NT2/D1 (cell line): Measurements from ENCODE around the gene ARHGEF11.
A peak's percentile ranks its signal among the peaks of the same experiment; 100 is the strongest.

Experiments
- DNase-seq: peaks from one replicate; pipeline ENCODE4 v3.0.0-alpha.2; 2011; ENCODE audit warnings: low read depth, low spot score
- H3K27me3 ChIP-seq: 2 replicates; pipeline ENCODE4 v1.6.0; 2011; ENCODE audit warnings: mild to moderate bottlenecking; ENCODE audit not compliant: insufficient read length, insufficient read depth
- H3K36me3 ChIP-seq: 2 replicates; pipeline ENCODE4 v1.6.1; 2011; ENCODE audit warnings: mild to moderate bottlenecking, low read length, mixed read lengths; ENCODE audit not compliant: insufficient read depth, insufficient read length
- H3K4me1 ChIP-seq: 2 replicates; pipeline ENCODE4 v1.5.1; 2011; ENCODE audit not compliant: insufficient read depth, insufficient read length
- H3K4me3 ChIP-seq: 2 replicates; pipeline ENCODE4 v1.5.1; 2011; ENCODE audit warnings: low read depth; ENCODE audit not compliant: insufficient read length
- H3K9ac ChIP-seq: 2 replicates; pipeline ENCODE4 v1.6.0; 2011; ENCODE audit warnings: low read depth; ENCODE audit not compliant: insufficient read length
- H3K9me3 ChIP-seq: 2 replicates; pipeline ENCODE4 v1.5.1; 2011; ENCODE audit warnings: mild to moderate bottlenecking, low read length; ENCODE audit not compliant: insufficient read depth
- SUZ12 ChIP-seq: IDR thresholded peaks from 2 replicates; pipeline ENCODE4 v1.6.1; 2011; ENCODE audit not compliant: insufficient read length, insufficient read depth; ENCODE audit errors: extremely low read depth
- YY1 ChIP-seq: IDR thresholded peaks from 2 replicates; pipeline ENCODE4 v1.6.1; 2011; ENCODE audit not compliant: insufficient read length, insufficient read depth
- ZNF274 ChIP-seq: IDR thresholded peaks from 2 replicates; pipeline ENCODE4 v1.6.1; 2011; ENCODE audit warnings: mild to moderate bottlenecking, low read depth, low read length

ARHGEF11 gene

GRCh38 chr1:156892190-156893047, 153.1 kb downstream of the ARHGEF11 start:
- peak overlapping the region; percentile 66 for H3K9ac ChIP-seq
- no peak overlapping the region for H3K4me3 ChIP-seq
- H3K36me3 ChIP-seq: no peaks in the 10 kb centered on the region
- peak; percentile 95 for DNase-seq
- TF ChIP-seq SUZ12 (no peak), ZNF274 (no peak), YY1 (no peak)
- peaks cover 20% of the 10 kb centered on the region for H3K27me3 ChIP-seq
- H3K4me1 ChIP-seq: peaks cover 38% of the 10 kb centered on the region
- H3K9me3 ChIP-seq: no peaks in the 10 kb centered on the region

GRCh38 chr1:156889802-156890580, 155.6 kb downstream of the ARHGEF11 start:
- no peak overlapping the region for H3K4me3 ChIP-seq
- H3K4me1 ChIP-seq: peaks cover 43% of the 10 kb centered on the region
- H3K9ac ChIP-seq: no peak overlapping the region
- peak; percentile 97 for DNase-seq
- TF ChIP-seq YY1 (no peak), SUZ12 (no peak), ZNF274 (no peak)
- H3K36me3 ChIP-seq: no peaks in the 10 kb centered on the region
- H3K9me3 ChIP-seq: no peaks in the 10 kb centered on the region
- peaks cover 20% of the 10 kb centered on the region for H3K27me3 ChIP-seq

GRCh38 chr1:156887734-156888133, 157.8 kb downstream of the ARHGEF11 start:
- no peak for DNase-seq
- Histone ChIP-seq H3K9ac (peak overlapping the region; percentile 53), H3K27me3 (peaks cover 12% of the 10 kb centered on the region), H3K36me3 (no peaks in the 10 kb centered on the region), H3K4me3 (no peak overlapping the region), H3K4me1 (peaks cover 42% of the 10 kb centered on the region), H3K9me3 (no peaks in the 10 kb centered on the region)
- TF ChIP-seq SUZ12 (no peak), ZNF274 (no peak), YY1 (no peak)

GRCh38 chr1:156887317-156887716, 158.2 kb downstream of the ARHGEF11 start:
- Histone ChIP-seq H3K4me3 (peak overlapping the region; percentile 8), H3K4me1 (peaks cover 45% of the 10 kb centered on the region), H3K27me3 (peaks cover 12% of the 10 kb centered on the region), H3K9ac (no peak overlapping the region), H3K9me3 (no peaks in the 10 kb centered on the region), H3K36me3 (no peaks in the 10 kb centered on the region)
- DNase-seq: no peak
- no peak for TF ChIP-seq YY1

- H3K4me1 ChIP-seq: peaks cover 49% of the 10 kb centered on the region
- TF ChIP-seq ZNF274: no peak
- TF ChIP-seq YY1: no peak
- TF ChIP-seq SUZ12: no peak
- no peak for DNase-seq
- no peak overlapping the region for H3K4me3 ChIP-seq
- H3K9me3 ChIP-seq: no peaks in the 10 kb centered on the region
- H3K9ac ChIP-seq: no peak overlapping the region
- H3K27me3 ChIP-seq: peaks cover 8% of the 10 kb centered on the region
- no peaks in the 10 kb centered on the region for H3K36me3 ChIP-seq
Measured at GRCh38 chr1:156886583-156887281, 158.8 kb downstream of the ARHGEF11 start.

- H3K27me3 ChIP-seq: peaks cover 2% of the 10 kb centered on the region
- H3K36me3 ChIP-seq: no peaks in the 10 kb centered on the region
- H3K4me1 ChIP-seq: peaks cover 53% of the 10 kb centered on the region
- no peak overlapping the region for H3K9ac ChIP-seq
- DNase-seq: no peak
- no peaks in the 10 kb centered on the region for H3K9me3 ChIP-seq
- TF ChIP-seq SUZ12 (no peak), ZNF274 (no peak), YY1 (no peak)
- no peak overlapping the region for H3K4me3 ChIP-seq
Measured at GRCh38 chr1:156885880-156886355, 159.6 kb downstream of the ARHGEF11 start.
